Spleen (tissue), 11 donors: ENCODE results near the gene KRT85. TPM values are rescaled to one million over a fixed set of nuclear protein-coding genes. Genes with fewer than 3 reads are reported as not detected.

Experiments
- DNase-seq: peaks from one replicate; pipeline ENCODE4 v3.0.0-alpha.2; 2020
- H3K27ac ChIP-seq, 8 donors: fragments of 200-600 bp; sonication (generic) in 7 of 8; 1 replicate in 4 of 8; 2 replicates in 4 of 8; pipeline versions ENCODE4 v1.5.0 to v1.8.0; 2016 to 2021; ENCODE audit warnings: inconsistent platforms in 4 of 8, mild to moderate bottlenecking in 4 of 8, moderate library complexity in 1 of 8
- H3K27me3 ChIP-seq, 7 donors: fragments of 200-600 bp; sonication (generic) in 6 of 7; replicated peaks in 1 of 7; 1 replicate in 4 of 7; 2 replicates in 3 of 7; pipeline versions ENCODE4 v1.5.0 to v1.8.0; 2016 to 2021; ENCODE audit warnings: inconsistent platforms in 3 of 7, mild to moderate bottlenecking in 1 of 7
- H3K36me3 ChIP-seq, 6 donors: fragments of 200-600 bp; sonication (generic) in 5 of 6; 1 replicate in 4 of 6; 2 replicates in 2 of 6; pipeline versions ENCODE4 v1.5.0 to v1.8.0; 2016 to 2021; ENCODE audit warnings: inconsistent platforms in 2 of 6
- H3K4me1 ChIP-seq, 6 donors: fragments of 200-600 bp; sonication (generic) in 5 of 6; 1 replicate in 3 of 6; 2 replicates in 3 of 6; pipeline versions ENCODE4 v1.5.0 to v1.8.0; 2016 to 2021; ENCODE audit warnings: inconsistent platforms in 3 of 6
- H3K4me3 ChIP-seq, 8 donors: fragments of 200-600 bp; sonication (generic) in 7 of 8; 1 replicate in 4 of 8; 2 replicates in 4 of 8; pipeline versions ENCODE4 v1.5.0 to v1.8.0; 2016 to 2021; ENCODE audit warnings: inconsistent platforms in 4 of 8, mild to moderate bottlenecking in 4 of 8, moderate library complexity in 2 of 8
- H3K9me3 ChIP-seq, 8 donors: fragments of 200-600 bp; sonication (generic) in 7 of 8; 1 replicate in 4 of 8; 2 replicates in 4 of 8; pipeline versions ENCODE4 v1.5.0 to v1.8.0; 2016 to 2021; ENCODE audit warnings: inconsistent platforms in 4 of 8
- CTCF ChIP-seq, 11 experiments: fragments of 200-600 bp in 7 of 11; fragments of 450-650 bp in 4 of 11; sonication (generic) in 4 of 11; IDR thresholded peaks in 8 of 11; conservative IDR thresholded peaks in 3 of 11; 1 replicate in 7 of 11; 2 replicates in 4 of 11; pipeline versions ENCODE4 v1.4.0 to v1.8.0; 2016 to 2021; ENCODE audit warnings: antibody characterized with exemption in 11 of 11, inconsistent platforms in 4 of 11, mild to moderate bottlenecking in 1 of 11
- POLR2A ChIP-seq, 3 donors: fragments of 450-650 bp; IDR thresholded peaks; one replicate each; pipeline ENCODE4 v1.5.1; 2017; ENCODE audit warnings: antibody characterized with exemption in 3 of 3, mild to moderate bottlenecking in 1 of 3
- POLR2AphosphoS5 ChIP-seq, 3 donors: sonication (generic); formaldehyde crosslinking; IDR thresholded peaks; one replicate each; pipeline ENCODE4 v1.5.1; 2017; ENCODE audit warnings: antibody characterized with exemption in 3 of 3
- WGBS, 5 donors: extraction: QIAGEN DNeasy Blood & Tissue Kit in 3 of 5; methylation state at CpG; one replicate each; pipeline versions ENCODE4 v1.1.5 to v1.1.7; 2013 to 2018; 5-methylcytosine and 5-hydroxymethylcytosine counted together
- intact Hi-C: fragments of 100-400 bp; cut with DNase I; formaldehyde crosslinking; loops from one replicate; pipeline ENCODE4 v1.15.0; 2023; ENCODE audit warnings: low total_unique reads
- polyA plus RNA-seq, 3 donors: library from polyadenylated mRNA; stranded (reverse); fragments of 200-250 nt; gene quantifications; one replicate each; pipeline ENCODE4 v1.2.1, GENCODE V29; 2013
- total RNA-seq, 7 donors: library from RNA; depleted of rRNA in 3 of 7; stranded (reverse); fragments of >200 nt in 3 of 7; fragmentation: NEBNext Ultra II Directional in 4 of 7; extraction: Animal tissue kit (Norgen Biotek cat#: 25700) in 4 of 7; gene quantifications; one replicate each; pipeline versions ENCODE4 v1.1.0 to v1.2.1, GENCODE V29; 2016 to 2021
- donor health status: healthy with polysubstance abuse.
- donor health status: DM: no; HTN: no; CAD: no; lungs with moderate emphysema.
- donor health status: DM: no; HTN: no; CAD: no.
- donor health status: Bipolar disorder and iron deficiency.
- donor health status: healthy.
- donor health status: DM: no; HTN: no; CAD: no.
- donor health status: DM: yes; HTN: yes; CAD: no.

Gene KRT85
- total and polyA plus RNA-seq, 10 donors = 0.52 TPM; not detected in 9

- Histone ChIP-seq H3K4me3 (no peak overlapping the region), H3K4me1 (peaks cover 0 to 23% (median 8%) of the 10 kb centered on the region in 6 donors), H3K9me3 (no peaks in the 10 kb centered on the region), H3K27ac (no peak overlapping the region), H3K36me3 (no peaks in the 10 kb centered on the region), H3K27me3 (peaks cover 0 to 44% (median 0%) of the 10 kb centered on the region in 7 donors)
- peak; percentile 74 for DNase-seq
- peak in 1 of 3 donors; percentile 10 for TF ChIP-seq POLR2AphosphoS5 (IDR thresholded peaks at IDR 0.05)
- no peak for TF ChIP-seq POLR2A (IDR thresholded peaks at IDR 0.05)
- intact Hi-C loops = no loop called here
- WGBS, 5 donors = 34 to 41% (median 38%) methylated on average over 9 of the region's 9 CpGs
Observed at GRCh38 chr12:52351196-52352059, 15.9 kb downstream of the KRT85 start.

GRCh38 chr12:52350786-52351185, 16.5 kb downstream of the KRT85 start:
- Histone ChIP-seq H3K27me3 (peaks cover 0 to 38% (median 0%) of the 10 kb centered on the region in 7 donors), H3K4me3 (no peak overlapping the region), H3K9me3 (no peaks in the 10 kb centered on the region), H3K27ac (no peak overlapping the region), H3K36me3 (no peaks in the 10 kb centered on the region), H3K4me1 (peaks cover 0 to 23% (median 8%) of the 10 kb centered on the region in 6 donors)
- intact Hi-C loops = no loop called here
- no peak for TF ChIP-seq POLR2A (IDR thresholded peaks at IDR 0.05)
- TF ChIP-seq CTCF (IDR thresholded peaks at IDR 0.05 in 8 of 11, conservative IDR thresholded peaks at IDR 0.05 in 3 of 11) = no peak
- TF ChIP-seq POLR2AphosphoS5 (IDR thresholded peaks at IDR 0.05) = no peak
- 85 to 96% (median 92%) methylated on average over 4 to 5 of the region's 5 CpGs for WGBS, 5 donors
- no peak for DNase-seq

- no peaks in the 10 kb centered on the region for H3K9me3 ChIP-seq
- intact Hi-C loops = no loop called here
- peaks cover 0 to 31% (median 0%) of the 10 kb centered on the region in 7 donors for H3K27me3 ChIP-seq
- no peak for DNase-seq
- TF ChIP-seq POLR2A (IDR thresholded peaks at IDR 0.05) = no peak
- TF ChIP-seq POLR2AphosphoS5 (IDR thresholded peaks at IDR 0.05) = no peak
- no peak for TF ChIP-seq CTCF (IDR thresholded peaks at IDR 0.05 in 8 of 11, conservative IDR thresholded peaks at IDR 0.05 in 3 of 11)
- H3K4me1 ChIP-seq = peaks cover 0 to 23% (median 8%) of the 10 kb centered on the region in 6 donors
- no peaks in the 10 kb centered on the region for H3K36me3 ChIP-seq
- H3K27ac ChIP-seq = no peak overlapping the region
- WGBS, 5 donors = 90 to 94% (median 91%) methylated on average over 8 of the region's 8 CpGs
- H3K4me3 ChIP-seq = no peak overlapping the region
Observed at GRCh38 chr12:52350021-52350620, 17.2 kb downstream of the KRT85 start.

GRCh38 chr12:52349196-52349595, 18.1 kb downstream of the KRT85 start:
- TF ChIP-seq POLR2A (IDR thresholded peaks at IDR 0.05) (no peak), POLR2AphosphoS5 (IDR thresholded peaks at IDR 0.05) (no peak), CTCF (IDR thresholded peaks at IDR 0.05 in 8 of 11, conservative IDR thresholded peaks at IDR 0.05 in 3 of 11) (no peak)
- Histone ChIP-seq H3K27me3 (peaks cover 0 to 31% (median 0%) of the 10 kb centered on the region in 7 donors), H3K9me3 (peaks cover 0 to under 1% (median 0%) of the 10 kb centered on the region in 8 donors), H3K4me1 (peaks cover 0 to 23% (median 8%) of the 10 kb centered on the region in 6 donors), H3K4me3 (no peak overlapping the region), H3K36me3 (no peaks in the 10 kb centered on the region), H3K27ac (no peak overlapping the region)
- 68 to 80% (median 76%) methylated on average over 6 of the region's 6 CpGs for WGBS, 5 donors
- intact Hi-C loops = no loop called here
- DNase-seq = no peak
